Muscle layer of colon (tissue), 2 donors: ENCODE results near the gene LY9.

Experiments used
- H3K27ac ChIP-seq: one replicate; pipeline ENCODE4 v1.7.0; 2013; ENCODE audit warnings: low read depth, mild to moderate bottlenecking, low read length, moderate library complexity
- H3K27me3 ChIP-seq, 2 donors: one replicate each; pipeline ENCODE4 v1.7.0; 2013; ENCODE audit warnings: low read length in 2 of 2, mild to moderate bottlenecking in 2 of 2; ENCODE audit not compliant: insufficient read depth in 2 of 2, control insufficient read depth in 1 of 2
- H3K36me3 ChIP-seq: one replicate; pipeline ENCODE4 v1.7.0; 2013; ENCODE audit warnings: mild to moderate bottlenecking, low read length; ENCODE audit not compliant: insufficient read depth
- H3K4me1 ChIP-seq: one replicate; pipeline ENCODE4 v1.7.0; 2013; ENCODE audit warnings: mild to moderate bottlenecking, low read length; ENCODE audit not compliant: insufficient read depth
- H3K4me3 ChIP-seq, 2 donors: one replicate each; pipeline ENCODE4 v1.7.0; 2013; ENCODE audit warnings: low read length in 2 of 2, low read depth in 1 of 2, mild to moderate bottlenecking in 1 of 2, moderate library complexity in 1 of 2
- H3K9ac ChIP-seq: one replicate; pipeline ENCODE4 v1.7.0; 2013; ENCODE audit warnings: low read length
- H3K9me3 ChIP-seq: one replicate; pipeline ENCODE4 v1.7.0; 2013; ENCODE audit warnings: mild to moderate bottlenecking, low read length
- donor health status: abdominal sarcoma.
- donor health status: Adenocarcinoma of cecum.

Gene LY9, protein sequence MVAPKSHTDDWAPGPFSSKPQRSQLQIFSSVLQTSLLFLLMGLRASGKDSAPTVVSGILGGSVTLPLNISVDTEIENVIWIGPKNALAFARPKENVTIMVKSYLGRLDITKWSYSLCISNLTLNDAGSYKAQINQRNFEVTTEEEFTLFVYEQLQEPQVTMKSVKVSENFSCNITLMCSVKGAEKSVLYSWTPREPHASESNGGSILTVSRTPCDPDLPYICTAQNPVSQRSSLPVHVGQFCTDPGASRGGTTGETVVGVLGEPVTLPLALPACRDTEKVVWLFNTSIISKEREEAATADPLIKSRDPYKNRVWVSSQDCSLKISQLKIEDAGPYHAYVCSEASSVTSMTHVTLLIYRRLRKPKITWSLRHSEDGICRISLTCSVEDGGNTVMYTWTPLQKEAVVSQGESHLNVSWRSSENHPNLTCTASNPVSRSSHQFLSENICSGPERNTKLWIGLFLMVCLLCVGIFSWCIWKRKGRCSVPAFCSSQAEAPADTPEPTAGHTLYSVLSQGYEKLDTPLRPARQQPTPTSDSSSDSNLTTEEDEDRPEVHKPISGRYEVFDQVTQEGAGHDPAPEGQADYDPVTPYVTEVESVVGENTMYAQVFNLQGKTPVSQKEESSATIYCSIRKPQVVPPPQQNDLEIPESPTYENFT

DNA sequence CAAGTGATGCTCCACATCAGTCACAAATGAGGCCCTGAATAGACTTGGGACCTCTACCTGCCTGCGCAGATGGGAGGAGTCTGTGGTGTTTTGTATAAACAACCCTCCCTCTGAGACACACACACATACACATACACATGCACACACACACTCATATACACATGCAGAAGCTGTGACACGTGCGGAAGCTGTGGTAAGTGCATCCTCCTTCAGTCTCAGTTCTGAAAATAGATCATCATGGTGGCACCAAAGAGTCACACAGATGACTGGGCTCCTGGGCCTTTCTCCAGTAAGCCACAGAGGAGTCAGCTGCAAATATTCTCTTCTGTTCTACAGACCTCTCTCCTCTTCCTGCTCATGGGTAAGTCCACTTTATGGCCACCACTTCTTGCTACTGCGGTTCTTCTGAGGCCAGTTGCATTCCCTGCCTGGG is at the start of gene LY9:
TSS of gene LY9 (plus strand) at position 224 of the 433 bp plus-strand sequence. CDS start at position 238, 14 bp downstream.
- Histone ChIP-seq H3K27ac (no peak within 1 kb of the TSS), H3K4me3 (no peak within 1 kb of the TSS), H3K9ac (no peak within 1 kb of the TSS)

DNA sequence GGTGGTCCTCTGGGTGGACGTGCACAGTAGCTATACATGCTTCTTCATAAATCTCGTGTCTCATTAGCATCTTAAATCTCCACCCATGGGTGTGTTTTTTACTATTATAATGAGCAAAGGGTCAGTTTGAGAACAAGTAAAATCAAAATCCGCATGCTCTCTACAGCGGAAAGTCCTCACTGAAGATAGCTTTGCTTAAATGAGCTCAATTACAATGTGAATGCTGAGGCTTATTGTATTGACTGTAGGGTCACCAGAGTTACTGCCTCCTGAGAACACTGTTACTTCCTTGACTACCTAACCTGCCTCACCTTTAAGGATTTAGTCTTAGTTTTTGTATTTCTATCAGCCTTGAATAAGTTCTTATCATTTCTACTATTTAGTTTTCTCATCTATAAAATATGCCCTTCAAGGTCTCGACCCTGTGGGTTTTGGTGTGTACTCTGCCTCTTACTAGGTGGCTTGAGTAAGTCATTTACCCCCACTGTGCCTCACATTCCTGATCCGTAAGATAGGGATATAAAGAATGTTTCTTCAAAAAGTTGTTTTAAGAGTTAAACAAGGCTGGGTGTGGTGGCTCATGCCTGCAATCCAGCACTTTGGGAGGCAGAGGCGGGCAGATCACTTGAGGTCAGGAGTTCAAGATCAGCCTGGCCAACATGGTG is 49.0 kb upstream of the LY9 start:
- no peak overlapping the region for H3K9ac ChIP-seq
- H3K9me3 ChIP-seq: no peaks in the 10 kb centered on the region
- H3K27ac ChIP-seq: no peak overlapping the region
- no peaks in the 10 kb centered on the region for H3K36me3 ChIP-seq
- H3K4me3 ChIP-seq: no peak overlapping the region
- H3K4me1 ChIP-seq: no peaks in the 10 kb centered on the region
- H3K27me3 ChIP-seq: no peaks in the 10 kb centered on the region

More for the DNA sequence above, at the start of gene LY9:
- no peaks in the 10 kb centered on the region for H3K36me3 ChIP-seq
- no peaks in the 10 kb centered on the region for H3K9me3 ChIP-seq
- H3K4me1 ChIP-seq: no peaks in the 10 kb centered on the region
- no peaks in the 10 kb centered on the region for H3K27me3 ChIP-seq

DNA sequence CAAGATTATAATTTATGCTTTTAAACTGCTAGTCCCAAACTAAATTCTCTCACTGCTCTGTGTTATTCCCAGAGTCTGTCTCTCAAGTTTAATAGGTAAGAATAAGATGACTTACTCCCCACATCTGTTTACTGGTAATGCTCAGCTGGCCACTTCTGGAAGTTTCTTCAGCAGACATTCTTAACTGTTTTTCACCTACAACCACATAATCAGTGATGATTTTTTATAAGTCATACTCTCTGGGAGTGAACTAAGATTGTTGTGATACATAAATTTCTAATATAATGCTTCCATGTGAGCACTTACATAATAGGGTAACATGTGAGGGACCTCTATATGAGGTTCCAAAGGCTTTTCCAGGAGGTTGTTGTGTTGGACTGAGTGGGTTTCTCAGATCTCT is 48.3 kb upstream of the LY9 start:
- Histone ChIP-seq H3K9me3 (no peaks in the 10 kb centered on the region), H3K4me3 (no peak overlapping the region), H3K9ac (no peak overlapping the region), H3K4me1 (no peaks in the 10 kb centered on the region), H3K27me3 (no peaks in the 10 kb centered on the region), H3K36me3 (no peaks in the 10 kb centered on the region), H3K27ac (no peak overlapping the region)

DNA sequence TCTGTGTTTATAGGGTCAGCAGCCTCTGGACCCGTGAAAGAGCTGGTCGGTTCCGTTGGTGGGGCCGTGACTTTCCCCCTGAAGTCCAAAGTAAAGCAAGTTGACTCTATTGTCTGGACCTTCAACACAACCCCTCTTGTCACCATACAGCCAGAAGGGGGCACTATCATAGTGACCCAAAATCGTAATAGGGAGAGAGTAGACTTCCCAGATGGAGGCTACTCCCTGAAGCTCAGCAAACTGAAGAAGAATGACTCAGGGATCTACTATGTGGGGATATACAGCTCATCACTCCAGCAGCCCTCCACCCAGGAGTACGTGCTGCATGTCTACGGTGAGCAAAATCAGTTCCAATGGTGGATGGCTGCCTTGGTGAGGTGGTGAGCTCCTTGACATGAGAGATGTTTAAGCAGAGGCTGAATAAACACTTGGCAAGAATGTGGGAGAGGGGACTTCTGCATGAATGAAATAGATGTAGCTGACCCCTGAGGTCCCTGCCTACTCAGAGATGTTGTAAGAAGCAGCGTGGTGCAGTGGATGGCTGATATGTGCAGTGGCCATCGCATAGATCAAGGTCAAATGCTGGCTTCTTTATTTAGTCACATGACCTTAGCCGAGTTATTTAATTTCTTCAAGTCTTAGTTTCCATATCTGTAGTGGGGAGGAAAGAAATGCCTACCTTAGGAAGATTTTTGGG is 47.6 kb upstream of the LY9 start:
- Histone ChIP-seq H3K4me3 (no peak overlapping the region), H3K4me1 (no peaks in the 10 kb centered on the region)

DNA sequence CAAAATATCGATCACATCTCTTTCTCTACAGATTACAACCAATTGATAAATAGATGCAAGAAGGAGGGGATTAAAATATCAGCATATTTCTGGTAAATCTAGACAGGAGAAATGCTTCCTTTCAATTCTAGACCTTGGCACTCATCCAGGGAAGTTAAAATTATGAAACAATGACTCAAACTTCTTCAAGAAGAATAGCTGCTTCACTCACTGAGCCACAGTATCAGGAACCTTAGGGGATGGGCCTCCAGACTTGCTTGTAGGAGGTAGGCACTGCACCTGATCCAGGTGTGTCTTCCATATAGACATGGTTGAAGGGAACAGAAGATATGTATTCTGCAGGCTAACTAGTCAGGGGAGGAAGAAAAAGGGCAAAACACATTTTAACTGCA is 47.1 kb upstream of the LY9 start:
- Histone ChIP-seq H3K36me3 (no peaks in the 10 kb centered on the region), H3K4me3 (no peak overlapping the region), H3K27me3 (no peaks in the 10 kb centered on the region), H3K9me3 (no peaks in the 10 kb centered on the region), H3K27ac (no peak overlapping the region), H3K9ac (no peak overlapping the region), H3K4me1 (no peaks in the 10 kb centered on the region)

More for the DNA sequence above, 47.6 kb upstream of the LY9 start:
- Histone ChIP-seq H3K9ac (no peak overlapping the region), H3K27ac (no peak overlapping the region), H3K36me3 (no peaks in the 10 kb centered on the region), H3K9me3 (no peaks in the 10 kb centered on the region), H3K27me3 (no peaks in the 10 kb centered on the region)

DNA sequence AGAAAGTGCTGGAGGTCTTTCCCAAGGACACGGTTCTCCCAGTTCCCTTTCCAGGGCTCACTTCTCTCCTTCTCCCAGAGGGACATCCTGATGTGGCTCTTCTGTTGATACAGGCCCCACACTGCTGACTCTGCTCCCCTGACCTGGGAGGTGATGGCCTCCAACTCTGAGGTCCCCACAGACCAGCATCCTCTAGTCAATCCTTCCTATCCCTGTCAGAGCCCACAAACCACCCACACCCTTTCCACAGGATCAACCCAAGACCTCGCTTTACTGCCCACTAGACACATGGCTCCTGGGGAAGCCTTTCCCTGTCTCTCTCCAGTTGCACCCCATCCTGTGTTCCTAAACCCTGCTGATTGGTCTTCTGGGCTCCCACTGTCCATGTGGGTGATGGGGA is 45.4 kb upstream of the LY9 start:
- Histone ChIP-seq H3K27ac (no peak overlapping the region), H3K9ac (no peak overlapping the region), H3K36me3 (no peaks in the 10 kb centered on the region), H3K4me3 (no peak overlapping the region), H3K4me1 (no peaks in the 10 kb centered on the region), H3K27me3 (no peaks in the 10 kb centered on the region), H3K9me3 (no peaks in the 10 kb centered on the region)

DNA sequence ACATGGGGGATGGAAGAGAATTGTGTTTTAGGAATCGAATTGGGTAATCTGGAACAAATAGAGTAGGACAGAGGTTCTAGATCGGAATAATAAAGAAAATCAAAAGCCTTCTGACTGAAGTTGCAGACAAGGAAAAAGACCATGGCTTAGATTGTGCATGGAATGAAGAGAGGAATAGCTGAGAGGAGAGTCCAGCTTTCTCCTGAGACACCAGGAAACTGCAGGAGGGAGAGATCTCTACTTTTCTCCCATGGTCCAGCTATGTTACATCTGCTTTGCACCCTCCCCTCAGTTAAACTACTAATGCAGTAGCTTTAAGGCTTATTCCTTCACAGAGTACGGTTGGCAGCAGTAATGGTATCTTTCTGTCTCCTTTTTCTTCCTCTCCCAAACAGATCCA is 43.6 kb upstream of the LY9 start:
- no peaks in the 10 kb centered on the region for H3K4me1 ChIP-seq
- H3K27ac ChIP-seq: no peak overlapping the region
- H3K9ac ChIP-seq: no peak overlapping the region
- H3K36me3 ChIP-seq: no peaks in the 10 kb centered on the region
- no peaks in the 10 kb centered on the region for H3K27me3 ChIP-seq
- H3K4me3 ChIP-seq: no peak overlapping the region
- no peaks in the 10 kb centered on the region for H3K9me3 ChIP-seq

DNA sequence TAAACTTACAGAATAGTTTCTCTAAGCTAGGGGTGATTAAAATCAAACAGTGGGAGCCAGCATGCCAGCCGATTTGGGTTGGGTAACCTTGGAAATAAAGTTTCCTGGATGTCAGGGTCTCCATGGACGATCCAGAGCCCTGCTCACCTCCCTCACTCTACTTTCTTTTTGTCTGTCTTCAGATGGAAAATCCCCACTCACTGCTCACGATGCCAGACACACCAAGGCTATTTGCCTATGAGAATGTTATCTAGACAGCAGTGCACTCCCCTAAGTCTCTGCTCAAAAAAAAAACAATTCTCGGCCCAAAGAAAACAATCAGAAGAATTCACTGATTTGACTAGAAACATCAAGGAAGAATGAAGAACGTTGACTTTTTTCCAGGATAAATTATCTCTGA is 43.0 kb upstream of the LY9 start:
- Histone ChIP-seq H3K27ac (no peak overlapping the region), H3K4me3 (no peak overlapping the region), H3K36me3 (no peaks in the 10 kb centered on the region), H3K4me1 (no peaks in the 10 kb centered on the region), H3K9ac (no peak overlapping the region), H3K27me3 (no peaks in the 10 kb centered on the region), H3K9me3 (no peaks in the 10 kb centered on the region)

DNA sequence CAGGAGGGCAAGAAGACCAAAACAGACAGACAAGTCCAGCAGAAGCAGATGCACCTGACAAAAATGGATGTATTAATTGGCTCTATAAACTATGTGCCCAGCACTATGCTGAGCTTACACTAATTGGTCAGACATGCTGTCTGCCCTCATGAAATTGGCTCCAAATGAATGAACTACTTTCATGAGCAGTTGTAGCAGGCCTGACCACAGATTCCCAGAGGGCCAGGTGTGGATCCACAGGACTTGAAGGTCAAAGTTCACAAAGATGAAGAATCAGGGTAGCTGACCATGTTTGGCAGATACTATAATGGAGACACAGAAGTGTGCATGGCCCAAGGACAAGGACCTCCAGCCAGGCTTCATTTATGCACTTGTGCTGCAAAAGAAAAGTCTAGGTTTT is 42.4 kb upstream of the LY9 start:
- Histone ChIP-seq H3K4me1 (no peaks in the 10 kb centered on the region), H3K27ac (no peak overlapping the region), H3K27me3 (no peaks in the 10 kb centered on the region), H3K4me3 (no peak overlapping the region), H3K9ac (no peak overlapping the region), H3K9me3 (no peaks in the 10 kb centered on the region), H3K36me3 (no peaks in the 10 kb centered on the region)

DNA sequence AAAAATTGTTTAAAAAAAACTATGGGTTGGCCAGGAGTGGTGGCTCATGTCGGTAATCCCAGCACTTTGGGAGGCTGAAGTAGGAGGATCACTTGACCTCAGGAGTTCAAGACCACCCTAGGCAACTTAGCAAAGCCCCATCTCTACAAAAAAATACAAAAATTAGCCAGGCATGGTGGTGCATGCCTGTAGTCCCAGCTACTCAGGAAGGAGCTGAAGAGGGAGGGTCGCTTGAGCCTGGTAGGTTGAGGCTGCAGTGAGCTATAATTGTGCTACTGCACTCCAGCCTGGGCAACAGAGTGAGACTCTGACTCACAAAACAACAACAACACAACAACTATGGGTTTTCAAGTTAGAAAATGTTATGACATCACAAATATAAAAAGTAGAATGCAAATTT is 40.5 kb upstream of the LY9 start:
- no peak overlapping the region for H3K4me3 ChIP-seq
- no peaks in the 10 kb centered on the region for H3K36me3 ChIP-seq
- H3K9ac ChIP-seq: no peak overlapping the region
- no peaks in the 10 kb centered on the region for H3K4me1 ChIP-seq
- no peaks in the 10 kb centered on the region for H3K27me3 ChIP-seq
- H3K27ac ChIP-seq: no peak overlapping the region
- no peaks in the 10 kb centered on the region for H3K9me3 ChIP-seq
